ENCODE data around the gene KRTDAP. TPM values are rescaled to one million over a fixed set of nuclear protein-coding genes. Genes with fewer than 3 reads are reported as not detected.
A peak's percentile ranks its signal among the peaks of the same experiment; 100 is the strongest.

KRTDAP gene, protein sequence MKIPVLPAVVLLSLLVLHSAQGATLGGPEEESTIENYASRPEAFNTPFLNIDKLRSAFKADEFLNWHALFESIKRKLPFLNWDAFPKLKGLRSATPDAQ
- total RNA-seq, result not detected
- long read RNA-seq, result 0 reads

GRCh38 chr19:35490364-35490763, at the start of gene KRTDAP:
TSS of gene KRTDAP (minus strand) at chr19:35490464. CDS start at chr19:35490442, 22 bp downstream.
- intact Hi-C loops (cut with micrococcal nuclease), result loop anchor here (10.0 kb wide), 1 partner anchor 136 kb away; the partner anchor contains the start of gene FFAR3
- no peak for DNase-seq
- no peak for ATAC-seq

GRCh38 chr19:35539850-35540249, 49.6 kb upstream of the KRTDAP start:
- intact Hi-C loops (cut with micrococcal nuclease), result no loop called here
- DNase-seq, result no peak
- ATAC-seq, result no peak

DNA sequence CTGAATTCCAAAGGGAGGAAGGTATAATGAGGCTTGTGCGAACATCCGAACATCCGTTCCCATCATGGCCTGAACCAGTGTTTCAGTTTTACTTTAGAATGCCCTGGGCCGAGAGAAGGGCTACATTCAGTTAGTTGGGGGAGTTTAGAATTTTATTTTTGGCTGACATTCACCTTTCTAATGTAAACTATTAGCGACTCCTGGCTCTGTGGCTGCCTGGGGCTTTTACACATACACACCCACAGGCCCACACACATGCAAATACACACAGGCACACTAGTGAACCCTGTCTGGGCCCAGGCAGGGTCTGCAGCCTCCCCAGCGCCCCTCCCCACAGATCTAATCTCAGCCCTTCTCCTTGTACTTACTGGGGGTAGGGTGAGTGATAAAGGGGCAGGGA, 49.0 kb upstream of the KRTDAP start:
- ATAC-seq (no peak), DNase-seq (no peak)
- intact Hi-C loops (cut with micrococcal nuclease), result no loop called here

DNA sequence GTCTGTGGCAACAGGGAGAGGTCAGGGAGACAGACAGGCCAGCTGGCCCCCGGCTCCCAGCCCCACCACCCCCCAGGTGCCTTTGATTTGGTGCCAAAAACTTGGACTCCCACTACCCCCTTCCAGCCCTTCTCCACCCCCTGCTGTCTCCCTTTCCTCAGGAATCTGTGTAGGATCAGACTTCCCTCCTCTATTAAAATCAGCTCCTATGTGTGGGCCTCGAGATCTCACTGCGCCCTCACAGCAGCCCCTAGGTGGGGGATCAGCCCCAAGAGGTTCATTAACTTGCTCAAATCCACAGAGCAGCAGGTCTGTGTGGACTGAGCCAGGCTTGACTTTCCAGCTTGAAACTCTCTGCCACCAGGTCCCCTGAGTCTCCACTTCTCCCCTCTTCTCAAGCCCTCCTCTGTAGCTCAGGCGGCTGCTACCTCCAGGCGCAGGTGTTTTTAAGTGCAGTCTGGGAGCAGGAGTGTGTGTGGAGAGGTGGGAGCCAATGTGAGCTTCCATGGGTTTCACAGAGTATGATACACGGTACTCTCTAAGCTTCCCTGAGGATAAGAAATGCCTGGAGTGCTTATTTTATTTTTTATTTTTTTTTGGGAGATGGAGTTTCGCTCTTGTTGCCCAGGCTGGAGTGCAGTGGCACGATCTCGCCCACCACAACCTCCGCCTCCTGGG, 44.7 kb upstream of the KRTDAP start:
- ATAC-seq (no peak), DNase-seq (no peak)
- intact Hi-C loops (cut with micrococcal nuclease), result no loop called here

DNA sequence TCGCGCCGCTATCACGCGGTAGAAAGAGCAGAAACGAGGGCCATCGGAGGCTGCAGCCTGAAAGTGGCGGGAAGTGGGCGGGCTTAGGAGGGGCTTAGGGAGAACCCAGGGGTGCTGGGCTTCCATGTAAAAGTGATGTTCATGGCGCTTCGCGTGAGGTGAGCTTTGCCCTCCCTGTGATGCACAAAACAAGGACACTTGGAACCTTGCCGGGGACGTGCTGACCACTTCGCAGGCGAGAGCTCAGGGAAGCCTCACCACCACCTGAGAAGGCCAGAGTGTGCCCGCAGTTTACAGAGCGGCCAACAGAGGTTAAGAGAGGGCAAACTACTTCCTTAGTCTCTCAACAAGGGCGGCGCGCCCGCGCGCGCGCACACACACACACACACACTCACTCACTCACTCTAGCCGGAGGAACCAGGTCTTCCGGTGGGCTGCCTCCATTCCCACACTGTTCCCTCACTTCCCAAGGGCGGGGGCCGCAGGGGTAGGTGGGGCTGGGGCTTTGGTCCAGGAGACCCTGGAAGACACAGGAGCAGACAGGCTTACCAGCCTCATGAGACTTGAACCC, 43.6 kb upstream of the KRTDAP start:
- peak; percentile 58 for DNase-seq
- peak; percentile 59 for ATAC-seq
- intact Hi-C loops (cut with micrococcal nuclease), result no loop called here

DNA sequence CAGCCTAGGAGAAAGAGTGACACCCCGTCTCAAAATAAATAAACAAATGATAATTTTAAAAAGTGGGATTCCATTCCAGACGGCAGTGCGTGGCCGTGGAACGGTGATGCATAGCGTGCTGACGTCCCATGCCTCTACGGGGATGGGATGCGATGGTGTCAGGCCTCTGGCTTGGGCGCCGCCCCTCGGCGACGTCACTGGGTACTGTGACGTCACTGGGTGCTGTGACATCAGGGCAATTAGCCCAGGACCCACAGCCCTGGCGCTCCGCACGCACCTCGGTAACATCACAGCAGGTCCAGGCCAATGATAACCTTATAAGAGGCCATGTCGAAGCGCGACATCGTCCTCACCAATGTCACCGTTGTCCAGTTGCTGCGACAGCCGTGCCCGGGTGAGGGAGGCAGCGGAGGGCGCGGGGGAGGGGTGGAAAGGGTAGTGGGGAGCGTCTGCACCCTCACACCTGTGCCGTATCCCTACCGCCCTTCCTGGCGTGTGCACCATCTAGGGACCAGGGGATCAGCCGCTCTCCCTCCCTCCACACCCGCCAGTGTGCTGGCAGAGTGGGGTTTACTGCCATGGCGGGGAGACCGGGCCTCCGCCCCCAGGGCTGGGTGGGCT, 43.0 kb upstream of the KRTDAP start, which contains the start of gene GAPDHS:
TSS of gene GAPDHS (plus strand) at position 256 of the 621 bp plus-strand sequence. CDS start at position 328, 72 bp downstream.
- no peak for ATAC-seq
- intact Hi-C loops (cut with micrococcal nuclease), result no loop called here
- DNase-seq, result no peak

DNA sequence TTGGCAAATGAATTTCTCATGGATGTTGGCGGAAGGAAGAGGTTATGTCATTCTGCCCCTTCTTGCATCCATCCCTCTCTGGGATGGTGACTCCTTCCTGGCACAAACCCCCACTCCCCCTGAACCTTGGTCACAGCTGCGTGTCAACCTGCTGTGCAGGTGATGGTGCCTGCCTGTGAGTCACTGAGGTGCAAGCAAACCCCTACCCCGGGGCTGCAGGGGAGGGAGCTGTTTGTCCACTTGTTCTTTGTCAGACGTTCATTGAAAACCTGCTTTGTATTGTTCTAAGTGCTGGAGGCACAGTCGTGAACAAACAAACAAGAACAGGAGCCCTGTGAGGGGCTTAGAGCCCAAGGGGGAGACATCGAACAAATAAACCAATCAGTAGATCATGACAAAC, 41.0 kb upstream of the KRTDAP start:
- intact Hi-C loops (cut with micrococcal nuclease), result no loop called here
- ATAC-seq, result no peak
- DNase-seq, result no peak

DNA sequence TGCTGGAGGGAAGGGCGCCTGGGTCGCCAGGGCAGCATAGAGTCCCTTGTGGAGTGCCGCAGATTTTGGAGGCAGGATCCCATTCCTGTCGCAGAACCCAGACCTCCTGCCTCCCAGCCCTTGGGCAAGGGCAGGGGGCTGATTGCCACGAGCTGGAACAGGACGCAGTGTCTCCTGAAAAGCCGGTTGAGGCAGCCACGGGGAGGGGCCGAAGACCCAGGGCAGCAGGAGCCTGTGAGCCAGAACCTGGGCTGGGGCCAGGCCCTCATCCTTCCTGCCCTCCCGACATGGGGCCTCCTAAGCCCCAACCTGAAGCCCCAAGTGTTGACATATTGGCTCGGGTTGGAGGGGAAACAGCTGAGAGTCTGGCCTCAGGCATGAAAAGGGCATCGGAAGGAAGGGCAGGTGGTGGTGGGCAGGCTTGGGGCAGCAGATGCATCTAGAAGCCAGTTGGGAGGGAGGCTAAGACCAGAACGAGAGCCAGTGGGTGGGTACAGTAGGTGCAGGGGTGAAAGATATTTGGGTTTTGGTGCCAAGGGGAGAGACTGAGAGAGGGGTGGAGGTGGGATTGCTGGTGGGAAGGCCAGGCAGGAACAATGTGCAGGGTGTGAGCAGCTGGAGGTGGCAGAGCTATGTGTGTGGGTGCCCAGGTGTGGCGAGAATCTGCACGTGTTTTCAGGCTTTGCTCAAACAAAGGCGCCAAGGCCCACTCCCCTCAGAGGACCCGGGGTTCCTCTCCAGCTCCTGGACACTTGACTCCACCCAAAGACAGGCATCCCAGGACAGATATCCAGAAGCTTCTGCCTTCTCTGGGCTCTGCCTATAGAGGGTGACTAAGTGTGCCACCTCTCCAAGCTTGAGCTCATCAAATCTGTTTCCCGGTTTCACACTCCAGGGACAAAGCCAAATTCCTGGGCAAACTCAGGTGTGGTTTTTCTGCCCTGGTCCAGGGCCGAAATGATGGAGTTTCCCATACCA, 39.3 kb upstream of the KRTDAP start:
- DNase-seq (no peak), ATAC-seq (no peak)
- intact Hi-C loops (cut with micrococcal nuclease), result no loop called here

DNA sequence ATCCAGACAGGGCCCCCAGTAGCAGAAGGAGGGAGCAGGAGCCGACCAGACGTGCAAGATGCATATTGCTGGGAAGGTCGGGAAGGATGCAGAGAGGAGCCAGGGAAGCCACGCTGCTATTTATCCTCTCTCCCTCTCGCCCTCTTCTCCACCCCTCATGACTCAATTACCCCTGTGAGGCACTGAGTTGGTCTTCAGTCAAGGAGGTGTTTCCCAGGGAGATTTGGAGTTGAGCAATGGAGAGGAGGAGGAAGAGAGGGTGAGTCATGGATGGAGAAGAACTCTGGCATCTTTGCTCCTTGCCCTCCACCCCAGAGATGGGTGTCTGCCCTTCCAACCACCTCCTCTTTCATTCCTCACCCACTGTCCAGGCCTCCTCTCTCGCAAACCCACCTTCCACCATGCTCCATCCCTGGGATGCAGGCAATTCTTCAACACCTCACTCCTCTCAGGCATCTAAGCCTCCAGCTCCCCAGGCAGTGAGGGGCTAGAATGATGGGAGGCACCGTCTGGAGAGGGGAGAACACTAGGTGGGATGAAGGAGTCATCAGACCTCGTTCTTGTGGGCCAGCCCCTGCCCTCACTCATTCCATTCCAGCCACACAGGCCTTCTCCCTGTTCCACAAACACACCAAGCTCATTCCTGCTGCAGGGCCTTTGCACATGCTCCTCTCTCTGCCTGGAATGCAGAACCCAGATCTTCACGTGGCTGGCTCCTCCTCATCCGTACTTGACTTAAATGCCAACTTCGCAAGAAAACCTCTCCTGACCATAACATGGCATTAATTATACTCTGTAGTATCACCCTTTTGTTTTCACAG, 38.2 kb upstream of the KRTDAP start, which contains the start of gene SBSN:
TSS of gene SBSN (minus strand) at position 94 of the 821 bp plus-strand sequence. CDS start at position 64, 30 bp downstream.
- ATAC-seq (no peak), DNase-seq (no peak)
- intact Hi-C loops (cut with micrococcal nuclease), result no loop called here

- intact Hi-C loops (cut with micrococcal nuclease), result no loop called here
- no peak for DNase-seq
- ATAC-seq, result no peak
Measured at GRCh38 chr19:35525873-35526272, 35.6 kb upstream of the KRTDAP start.

DNA sequence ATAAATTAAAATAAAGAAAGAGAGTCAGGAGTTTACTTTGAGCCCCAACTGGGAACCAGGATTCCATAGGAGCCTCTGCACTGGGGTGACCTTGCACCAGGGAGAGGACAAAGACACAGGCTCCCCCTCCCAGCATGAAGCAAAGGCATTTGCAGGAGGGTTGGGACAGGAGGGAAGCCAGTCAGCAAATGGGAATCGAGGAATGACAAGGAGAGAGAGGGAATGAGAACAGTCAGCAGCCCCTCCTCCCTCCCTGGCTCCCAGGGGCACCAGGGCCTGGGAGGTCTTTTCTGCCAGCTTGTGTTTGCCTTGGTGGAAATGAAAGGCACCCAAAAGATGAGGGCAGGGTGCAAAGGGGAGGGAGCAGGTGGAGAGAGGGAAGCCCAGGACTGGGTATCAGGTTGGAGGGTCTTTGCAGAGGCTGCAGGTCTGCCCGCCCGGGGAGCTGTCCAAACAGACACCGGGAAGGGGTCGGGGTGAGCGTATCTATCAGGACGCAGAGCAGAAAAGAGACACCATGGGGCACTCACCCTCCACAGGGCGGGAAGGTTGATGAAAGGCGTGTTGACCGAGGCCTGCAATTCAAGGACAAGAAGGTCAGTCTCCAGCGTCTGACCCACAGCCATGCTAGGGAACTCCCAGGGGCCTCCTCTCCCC, 34.0 kb upstream of the KRTDAP start:
- intact Hi-C loops (cut with micrococcal nuclease), result no loop called here
- DNase-seq (no peak), ATAC-seq (no peak)

DNA sequence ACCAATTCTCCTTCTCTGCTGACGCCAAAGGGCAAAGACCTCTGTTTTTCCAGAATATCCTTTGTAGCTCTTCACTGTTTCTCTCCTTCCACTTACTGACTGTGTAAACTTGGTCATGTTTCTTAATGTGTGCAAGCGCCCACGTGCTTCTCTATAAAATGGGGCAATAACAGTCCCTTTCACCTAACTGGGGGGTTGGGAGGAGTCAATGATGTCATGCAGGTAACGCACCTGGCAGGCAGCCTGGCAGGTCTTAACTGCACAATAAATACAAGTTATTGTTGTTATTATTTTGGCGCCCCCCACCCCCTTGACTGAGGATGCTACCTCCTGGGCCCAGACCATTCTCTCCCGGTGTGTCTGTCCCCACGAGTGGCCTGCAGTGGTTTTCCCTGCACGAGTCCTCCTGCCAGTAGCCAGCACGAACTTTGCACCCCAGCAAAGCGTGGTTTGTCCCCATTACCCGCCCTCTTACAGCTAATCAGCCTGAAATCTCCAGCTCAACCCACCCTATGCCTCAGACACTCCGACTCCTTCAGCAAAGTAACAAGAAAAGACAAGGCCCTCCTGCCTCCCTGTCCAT, 32.6 kb upstream of the KRTDAP start:
- intact Hi-C loops (cut with micrococcal nuclease), result no loop called here
- DNase-seq, result no peak
- no peak for ATAC-seq

GRCh38 chr19:35521124-35521743, 31.0 kb upstream of the KRTDAP start:
- ATAC-seq, result no peak
- DNase-seq, result no peak
- intact Hi-C loops (cut with micrococcal nuclease), result no loop called here

DNA sequence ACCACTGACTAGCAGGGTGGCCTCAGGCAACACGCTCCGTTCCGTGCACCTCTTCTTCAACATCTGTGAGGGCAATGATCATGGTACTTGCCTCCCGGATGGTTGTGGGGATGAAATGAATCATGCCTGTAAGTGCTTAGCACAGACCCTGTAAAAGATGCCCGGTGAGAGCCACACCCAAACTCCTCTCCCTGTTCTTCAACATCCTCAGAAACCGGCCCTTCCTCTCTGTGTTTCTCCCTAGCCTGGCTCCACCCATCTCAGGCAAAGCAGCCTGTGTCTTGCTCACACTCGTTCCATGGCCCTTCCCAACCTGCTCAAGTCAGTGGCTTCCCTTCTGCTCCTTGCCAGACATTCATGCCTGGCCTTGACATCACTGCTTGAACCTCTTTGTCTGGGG, 29.0 kb upstream of the KRTDAP start:
- intact Hi-C loops (cut with micrococcal nuclease), result no loop called here
- DNase-seq, result no peak
- ATAC-seq, result no peak

DNA sequence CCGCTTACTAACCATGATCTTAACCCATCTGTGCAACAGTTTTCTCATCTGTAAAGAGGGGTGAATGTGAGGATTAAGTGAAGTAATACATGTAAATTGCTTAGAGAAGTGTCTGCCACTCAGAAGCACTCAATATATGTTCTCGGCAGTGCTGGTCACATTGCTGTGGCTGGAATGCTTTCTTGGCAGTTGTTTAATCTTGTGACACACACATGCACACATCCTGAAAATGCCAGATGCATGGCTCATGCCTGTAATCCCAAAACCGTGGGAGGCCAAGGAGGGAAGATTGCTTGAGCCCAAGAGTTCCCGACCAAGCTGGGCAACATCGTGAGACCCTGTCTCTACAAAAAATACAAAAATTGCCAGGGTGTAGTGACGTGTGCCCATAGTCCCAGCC, 28.0 kb upstream of the KRTDAP start:
- DNase-seq (no peak), ATAC-seq (peak; percentile 52)
- intact Hi-C loops (cut with micrococcal nuclease), result no loop called here

DNA sequence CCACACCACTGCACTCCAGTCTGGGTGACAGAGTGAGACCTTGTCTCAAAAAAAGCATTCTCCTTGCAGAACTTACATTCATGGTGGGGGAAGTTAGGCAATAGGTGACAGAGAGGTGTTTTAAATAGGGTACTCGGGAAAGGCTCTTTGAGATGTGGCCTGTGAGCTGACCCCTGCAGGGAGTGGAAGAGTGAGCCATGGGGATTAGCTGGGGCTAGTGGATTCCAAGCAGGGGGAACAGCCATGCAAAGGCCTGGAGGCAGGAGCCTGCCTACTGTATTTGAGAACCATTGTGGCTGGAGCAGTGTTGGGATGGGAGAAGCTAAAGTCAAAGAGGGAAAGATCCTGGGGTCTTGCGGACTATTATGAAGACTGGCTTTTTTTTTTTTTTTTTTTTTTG, 27.1 kb upstream of the KRTDAP start:
- intact Hi-C loops (cut with micrococcal nuclease), result no loop called here
- DNase-seq (no peak), ATAC-seq (no peak)

DNA sequence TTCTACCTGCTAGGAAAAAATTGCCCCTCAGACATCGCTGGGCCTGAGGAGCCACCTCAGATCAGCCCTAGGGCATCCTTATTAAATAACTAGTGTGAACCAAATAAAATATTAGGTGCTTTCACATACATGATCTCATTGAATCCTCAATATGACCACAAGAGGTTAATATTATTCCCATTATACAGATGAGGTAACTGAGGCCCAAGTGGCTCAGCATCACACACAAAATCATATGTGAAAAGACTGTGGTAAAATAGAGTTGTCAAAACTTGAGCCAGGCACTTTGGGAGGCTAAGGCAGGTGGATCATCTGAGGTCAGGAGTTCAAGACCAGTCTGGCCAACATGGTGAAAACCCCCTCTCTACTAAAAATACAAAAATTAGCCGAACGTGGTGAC, 26.0 kb upstream of the KRTDAP start:
- intact Hi-C loops (cut with micrococcal nuclease), result no loop called here
- no peak for DNase-seq
- ATAC-seq, result no peak
